CD4-positive, alpha-beta T cell treated with Interleukin-10 for 1 hour (primary cell): ENCODE measurements around the gene CEP350.
A peak's percentile ranks its signal among the peaks of the same experiment; 100 is the strongest.
"Not testable (repeated sequence)": the region's sequence is repeated elsewhere in the genome, so short reads cannot be mapped to it uniquely, and the experiment has no call there.

ENCODE experiments used
- DNase-seq: peaks from one replicate; pipeline ENCODE4 v3.0.0-alpha.2; 2020

The CEP350 gene

DNA sequence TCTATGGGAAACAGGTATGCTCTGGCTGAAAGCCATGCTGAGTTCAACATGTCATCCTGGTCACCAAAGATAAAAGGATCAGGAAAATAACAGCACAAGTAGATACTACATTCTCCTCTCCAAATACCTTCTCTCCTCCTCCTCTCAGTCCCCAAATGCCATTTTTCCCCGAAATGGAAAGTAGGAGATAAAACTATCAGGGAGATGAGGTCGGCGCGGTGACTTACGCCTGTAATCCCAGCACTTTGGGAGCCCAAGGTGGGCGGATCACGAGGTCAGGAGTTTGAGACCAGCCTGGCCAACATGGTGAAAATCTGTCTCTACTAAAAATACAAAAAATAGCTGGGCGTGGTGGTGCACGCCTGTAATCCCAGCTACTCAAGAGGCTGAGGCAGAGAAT lies 179.1 kb downstream of the CEP350 start:
- DNase-seq: not testable (repeated sequence)

DNA sequence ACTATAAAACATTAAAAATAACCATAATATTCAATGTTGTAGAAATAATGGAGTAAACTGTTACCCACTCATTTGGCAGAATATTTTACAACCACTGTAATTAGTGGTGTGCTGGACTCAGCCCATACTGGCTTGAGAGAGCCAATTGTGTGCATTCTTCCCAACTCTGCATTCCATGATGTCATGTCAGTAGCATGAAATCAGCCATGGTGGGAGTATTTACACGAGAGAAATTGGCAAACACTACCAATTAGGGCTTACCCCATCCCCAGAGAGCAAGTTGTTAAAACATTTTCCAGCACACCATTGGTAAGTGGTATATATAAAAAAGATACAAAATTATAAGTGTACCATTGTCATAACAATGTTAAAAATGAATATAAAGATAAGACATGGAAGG lies 180.9 kb downstream of the CEP350 start:
- DNase-seq: no peak

DNA sequence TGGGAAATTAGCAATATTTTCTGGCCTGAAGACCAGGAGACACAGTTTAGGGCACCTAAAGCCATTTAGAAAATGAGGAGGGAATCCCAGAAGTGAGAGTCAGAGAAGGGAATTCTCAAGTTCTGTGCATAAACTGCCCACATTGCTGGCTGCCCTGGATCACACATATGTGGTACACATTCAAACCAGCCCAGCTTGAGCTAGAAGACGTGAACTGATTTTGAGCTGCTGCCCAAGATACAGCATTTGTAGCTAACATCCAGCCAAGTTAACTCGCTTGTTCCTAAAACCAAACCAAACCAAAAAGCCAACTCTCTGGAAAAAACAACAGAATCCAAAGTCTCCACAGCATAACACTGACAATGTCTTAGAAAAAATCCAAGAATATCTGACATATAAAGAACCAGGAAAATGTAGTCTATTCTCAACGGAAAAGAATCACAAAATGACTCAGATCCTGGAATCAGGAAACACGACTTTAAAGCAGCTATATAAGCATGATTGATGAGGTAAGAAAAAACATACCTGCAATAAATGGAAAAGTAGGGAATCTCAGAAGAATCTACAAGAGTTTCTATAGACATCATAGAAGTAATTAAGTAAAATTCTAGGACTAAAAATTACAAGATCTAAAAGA lies 181.8 kb downstream of the CEP350 start:
- DNase-seq: no peak

DNA sequence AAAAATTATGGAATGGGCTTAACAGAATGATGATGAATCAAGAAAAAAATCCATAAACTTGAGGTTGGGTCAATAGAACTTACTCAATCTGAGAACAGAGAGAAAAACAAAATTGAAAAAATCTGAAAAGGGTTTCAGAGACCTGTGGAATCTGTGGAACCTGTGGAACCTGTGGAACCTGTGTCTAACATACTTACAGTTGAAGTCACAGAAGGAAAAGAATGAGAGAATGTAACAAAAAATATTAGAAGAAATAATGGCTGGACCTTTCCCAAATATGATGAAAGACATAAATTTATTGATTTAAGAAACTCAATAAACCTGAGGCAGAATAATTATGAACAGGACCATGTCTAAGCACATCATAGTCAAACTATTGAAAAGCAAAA lies 182.4 kb downstream of the CEP350 start:
- no peak for DNase-seq

DNA sequence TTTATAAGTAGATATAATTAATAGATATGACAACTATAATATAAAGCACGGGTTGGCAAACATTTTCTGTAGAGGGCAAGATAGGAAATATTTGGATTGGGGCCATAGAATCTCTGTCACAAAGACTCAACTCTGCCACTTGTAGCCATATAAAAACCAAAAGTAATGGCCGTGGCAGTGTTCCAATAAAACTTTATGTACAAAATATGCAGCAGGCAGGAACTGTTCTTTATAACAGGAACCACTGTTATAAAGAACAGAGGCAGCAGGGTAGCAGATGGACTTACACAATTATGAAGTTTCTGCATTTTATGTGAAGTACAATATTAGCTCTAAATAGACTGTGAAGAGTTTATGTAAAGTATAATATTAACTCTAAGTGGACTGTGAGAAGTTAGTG lies 183.2 kb downstream of the CEP350 start:
- no peak for DNase-seq

DNA sequence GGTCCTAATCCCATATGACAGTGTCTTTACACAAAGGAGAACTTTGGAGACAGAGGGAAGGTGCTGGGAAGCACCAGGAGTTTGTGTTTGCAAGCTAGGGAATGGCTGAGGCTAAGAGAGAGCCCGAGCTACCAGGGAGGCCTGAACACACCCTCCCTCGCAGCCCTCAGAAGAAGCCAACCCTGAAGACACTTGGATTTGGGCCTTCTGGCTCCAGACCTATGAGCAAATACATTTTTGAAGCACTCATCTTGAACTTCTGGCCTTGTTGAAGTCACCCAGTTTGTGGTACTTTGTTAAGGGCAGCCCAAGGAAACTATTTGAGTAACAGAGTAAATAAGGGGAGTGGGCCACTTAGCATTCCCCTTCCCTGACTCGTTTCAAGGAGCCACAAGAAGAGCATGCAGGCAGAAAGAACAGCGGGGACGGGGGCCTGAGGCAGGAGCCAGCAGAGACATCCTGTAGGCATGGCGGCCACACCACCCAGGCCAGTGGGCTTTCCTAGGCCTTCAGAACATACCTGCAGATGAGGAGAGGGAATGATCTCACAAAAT lies 186.8 kb downstream of the CEP350 start:
- no peak for DNase-seq

DNA sequence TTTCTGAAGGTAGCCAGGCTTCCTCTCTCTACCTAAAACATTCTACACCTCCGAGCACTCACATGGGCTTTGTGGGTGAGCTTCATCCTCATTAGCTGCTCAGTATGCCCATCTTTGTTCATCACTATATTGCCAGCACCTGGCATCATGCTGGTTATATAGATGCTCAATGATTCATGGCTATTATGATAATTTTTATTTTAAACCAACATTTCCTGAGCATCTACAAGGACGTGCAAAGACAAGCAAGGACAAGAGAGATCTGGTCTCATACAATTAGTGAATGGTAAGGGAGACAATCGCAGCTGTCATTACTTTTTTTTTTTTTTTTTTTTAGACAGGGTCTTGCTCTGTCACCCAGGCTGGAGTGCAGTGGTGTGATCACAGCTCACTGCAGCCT lies 188.7 kb downstream of the CEP350 start:
- no peak for DNase-seq

DNA sequence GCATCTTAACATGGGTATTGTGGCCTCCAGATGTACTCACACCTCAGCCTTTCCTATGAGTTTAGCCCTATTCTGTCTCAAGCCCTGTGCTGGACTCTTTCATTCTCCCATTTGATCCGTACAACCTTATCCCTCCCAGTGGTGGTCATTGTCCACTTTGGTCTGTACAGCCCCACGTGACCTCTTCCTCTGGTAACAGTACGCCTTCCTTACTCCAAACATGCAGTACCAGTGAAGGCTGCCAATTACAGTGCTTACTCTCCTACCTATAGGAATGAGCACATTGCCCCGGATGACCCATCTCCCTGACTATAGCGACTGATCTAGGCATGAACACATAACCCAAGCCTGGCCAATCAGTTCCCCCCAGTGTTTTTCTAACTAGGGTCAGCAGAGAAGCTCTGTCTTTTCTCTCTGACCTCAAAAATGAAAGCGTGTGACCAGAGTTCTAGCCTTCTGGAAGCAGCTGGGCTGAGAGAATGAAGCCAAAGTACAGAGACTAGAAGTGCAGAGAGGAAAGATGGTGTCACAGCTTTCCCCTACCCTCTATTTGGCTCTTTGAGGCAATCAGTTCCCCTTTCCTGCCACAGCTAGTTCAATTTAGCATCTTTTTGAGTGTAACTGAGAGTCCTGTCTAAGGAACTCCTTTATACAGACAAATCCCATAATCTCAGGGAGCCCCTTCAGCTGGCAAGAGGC lies 190.2 kb downstream of the CEP350 start:
- no peak for DNase-seq

DNA sequence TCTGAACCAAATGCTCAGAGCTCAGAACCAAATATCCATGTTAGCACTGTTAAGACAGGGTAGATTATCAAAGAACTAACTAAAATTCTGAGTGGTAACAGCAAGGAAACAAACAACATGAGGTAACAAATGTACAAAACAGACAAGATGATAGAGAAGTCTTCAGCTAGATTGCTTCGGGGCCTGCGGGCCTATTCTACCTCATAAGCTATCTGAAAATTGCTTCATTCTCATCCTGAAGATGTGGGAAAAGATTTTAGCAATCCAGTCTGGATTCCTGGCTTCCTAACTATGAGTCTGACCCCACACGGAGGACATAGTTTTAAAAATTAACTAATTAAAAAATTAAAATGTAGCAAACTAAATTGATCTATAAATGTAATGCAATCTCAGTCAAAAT lies 190.8 kb downstream of the CEP350 start:
- DNase-seq: no peak

DNA sequence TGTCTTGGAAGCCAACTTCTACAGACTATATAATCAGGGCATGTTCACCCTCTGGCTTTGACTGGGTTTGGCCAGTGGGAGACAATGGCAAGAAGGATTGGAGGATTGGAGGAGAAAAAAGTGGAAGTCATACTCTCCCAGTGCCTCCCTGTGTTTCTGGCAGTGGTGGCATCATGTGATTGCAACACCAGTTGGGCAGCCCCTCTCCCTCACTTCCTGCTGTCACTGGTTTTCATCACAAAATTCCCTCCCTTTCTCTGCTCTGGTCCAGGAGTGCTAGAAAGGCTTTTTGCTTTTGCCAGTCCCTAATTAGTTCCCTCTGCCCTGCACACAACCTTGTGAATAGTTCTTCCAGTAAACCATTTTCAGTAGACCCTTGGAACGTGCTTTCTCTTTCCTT lies 196.4 kb downstream of the CEP350 start:
- no peak for DNase-seq

DNA sequence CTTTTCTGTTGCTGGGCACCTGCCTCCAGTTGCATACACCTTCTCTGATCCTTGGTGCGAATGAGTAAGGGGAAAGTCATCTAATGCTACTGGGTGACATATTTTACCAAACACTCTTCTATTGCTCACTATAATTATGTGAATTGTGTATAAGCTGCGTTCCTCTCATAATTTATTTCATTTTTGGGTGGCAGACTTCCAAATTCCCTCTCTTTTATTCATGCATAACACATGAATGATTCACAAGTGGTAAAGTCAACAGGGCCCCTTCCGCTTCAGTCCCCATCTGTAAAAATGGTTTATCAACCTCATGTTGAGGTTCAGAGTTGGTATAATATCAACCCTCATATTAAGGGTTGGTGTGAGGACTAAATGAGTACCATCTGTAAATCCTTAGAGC lies 196.9 kb downstream of the CEP350 start:
- no peak for DNase-seq

DNA sequence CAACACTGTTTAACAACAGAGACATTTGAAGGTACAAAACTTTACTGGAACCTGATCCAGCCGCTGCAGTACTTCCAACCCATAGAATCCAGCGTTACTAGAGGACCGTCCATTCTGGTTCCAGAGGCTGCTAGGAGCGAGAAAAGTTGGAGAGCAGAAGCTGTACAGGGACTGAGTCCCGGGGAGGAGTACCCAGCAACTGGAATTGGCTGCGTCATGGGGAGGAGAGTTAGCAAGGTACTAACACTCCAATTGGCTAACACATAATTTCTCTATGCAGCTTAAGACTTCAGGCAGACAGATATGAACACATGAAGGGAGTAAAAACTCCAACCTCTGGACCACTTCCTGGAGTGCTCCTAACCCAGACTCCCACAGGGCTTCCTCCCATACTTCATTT lies 198.0 kb downstream of the CEP350 start:
- no peak for DNase-seq

DNA sequence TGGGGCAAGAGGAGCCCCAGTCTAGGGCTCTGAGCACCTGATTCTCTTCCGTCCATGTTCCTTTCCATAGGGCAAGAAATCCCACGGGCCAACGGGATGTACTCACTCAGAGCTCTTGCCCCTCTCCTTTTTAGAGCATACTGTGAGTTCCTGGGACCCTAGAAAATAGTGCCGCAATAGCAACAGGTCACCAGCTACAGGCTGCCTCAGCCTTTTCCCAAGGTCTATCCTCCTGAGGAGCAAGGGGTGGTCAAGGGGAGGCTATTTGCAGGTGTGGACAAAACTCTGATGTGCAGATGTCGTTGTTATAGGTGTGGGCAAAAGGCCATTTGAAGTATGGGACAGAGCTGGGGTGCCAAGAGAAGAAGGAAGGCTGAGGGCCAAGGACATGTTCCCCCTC lies 198.4 kb downstream of the CEP350 start:
- DNase-seq: no peak

DNA sequence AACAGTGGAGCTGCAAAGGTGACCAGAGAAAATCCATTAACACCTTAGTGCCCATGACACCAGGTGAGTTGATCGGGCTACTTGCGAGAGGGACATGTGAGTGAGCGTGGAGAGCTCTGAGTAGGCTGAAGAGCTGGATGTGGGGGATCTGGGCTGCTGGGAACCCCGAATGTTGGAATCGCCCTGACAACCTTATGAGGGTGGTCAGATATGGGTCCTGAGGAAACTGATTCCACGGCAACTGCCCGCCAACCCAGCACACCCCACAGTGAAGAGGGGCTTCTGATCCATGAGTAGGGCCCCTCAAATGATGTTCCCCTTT lies 199.4 kb downstream of the CEP350 start:
- DNase-seq: no peak

DNA sequence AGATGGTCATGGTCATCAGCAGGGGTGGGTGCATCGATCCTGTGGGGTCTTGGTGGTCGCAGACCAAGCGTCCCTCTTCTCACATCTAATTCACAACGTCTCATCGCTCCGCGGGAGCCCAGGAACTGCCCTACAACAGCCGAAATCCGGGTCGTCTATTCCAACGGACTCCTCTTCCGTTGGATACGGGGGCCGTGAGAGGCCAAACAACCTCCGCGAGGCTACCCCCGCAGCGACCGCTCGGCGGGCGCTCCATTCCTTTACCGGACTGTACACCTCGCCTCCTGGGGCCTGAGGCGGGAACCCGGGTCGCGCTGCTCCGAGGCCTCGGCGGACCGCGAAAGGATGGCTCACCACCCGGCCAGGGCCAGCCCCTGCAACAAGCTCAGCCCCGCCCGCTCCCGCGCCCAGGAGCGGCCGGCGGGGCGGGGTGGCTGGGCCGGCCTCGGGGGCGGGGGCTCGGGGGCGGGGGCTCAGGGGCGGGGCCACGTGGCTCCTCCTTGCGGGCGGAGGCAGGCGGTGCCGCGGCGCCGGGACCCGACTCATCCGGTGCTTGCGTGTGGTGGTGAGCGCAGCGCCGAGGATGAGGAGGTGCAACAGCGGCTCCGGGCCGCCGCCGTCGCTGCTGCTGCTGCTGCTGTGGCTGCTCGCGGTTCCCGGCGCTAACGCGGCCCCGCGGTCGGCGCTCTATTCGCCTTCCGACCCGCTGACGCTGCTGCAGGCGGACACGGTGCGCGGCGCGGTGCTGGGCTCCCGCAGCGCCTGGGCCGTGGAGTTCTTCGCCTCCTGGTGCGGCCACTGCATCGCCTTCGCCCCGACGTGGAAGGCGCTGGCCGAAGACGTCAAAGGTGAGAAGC lies 199.9 kb downstream of the CEP350 start, which contains the start of gene QSOX1:
TSS of gene QSOX1 (plus strand) at position 545 of the 857 bp plus-strand sequence. CDS start at position 584, 39 bp downstream.
- peak; percentile 92 for DNase-seq

DNA sequence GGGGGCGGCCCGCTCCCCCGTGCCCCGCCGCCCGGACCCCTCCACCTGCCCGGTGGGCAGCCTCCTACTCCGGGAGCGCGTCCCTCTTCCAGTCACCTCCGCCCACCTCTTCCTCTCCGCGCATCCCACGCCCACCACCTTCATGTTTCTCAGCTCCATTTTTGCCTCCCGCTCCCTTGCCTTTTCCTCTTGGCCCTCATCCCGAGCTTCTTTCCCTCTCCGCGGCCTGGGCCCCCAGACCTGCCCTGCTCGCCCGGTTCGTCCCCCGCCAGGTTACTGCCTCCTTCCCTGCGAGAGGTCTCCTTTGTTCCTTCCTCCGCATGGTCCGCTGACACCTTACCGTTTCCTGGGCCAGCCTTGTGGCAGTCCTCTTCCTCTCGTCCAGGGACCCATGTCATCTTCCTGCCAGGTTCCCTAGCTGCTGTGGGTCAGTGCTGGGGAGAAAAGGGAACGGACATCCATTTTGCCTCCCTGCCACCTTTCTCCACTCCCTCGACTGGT lies 200.6 kb downstream of the CEP350 start:
- DNase-seq: peak; percentile 12

DNA sequence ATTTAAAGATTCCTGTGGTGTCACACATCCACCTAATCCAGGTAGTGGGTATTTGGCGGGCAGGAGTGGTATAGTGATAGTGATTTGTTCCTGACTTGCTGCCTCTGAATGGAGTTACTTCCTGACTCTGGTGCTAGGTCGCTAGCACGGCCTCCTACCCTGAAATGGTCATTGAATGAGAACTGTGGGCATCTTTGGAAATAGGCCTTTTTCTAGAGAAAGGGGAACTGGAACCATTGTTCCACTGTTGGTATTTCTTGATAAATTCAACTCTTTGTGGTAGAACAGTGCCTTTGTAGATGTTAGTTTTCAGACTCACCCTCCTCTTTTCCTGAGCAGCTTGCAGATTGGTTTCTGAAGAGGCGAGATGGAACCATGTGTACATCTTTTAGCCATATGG lies 201.6 kb downstream of the CEP350 start:
- peak; percentile 12 for DNase-seq

DNA sequence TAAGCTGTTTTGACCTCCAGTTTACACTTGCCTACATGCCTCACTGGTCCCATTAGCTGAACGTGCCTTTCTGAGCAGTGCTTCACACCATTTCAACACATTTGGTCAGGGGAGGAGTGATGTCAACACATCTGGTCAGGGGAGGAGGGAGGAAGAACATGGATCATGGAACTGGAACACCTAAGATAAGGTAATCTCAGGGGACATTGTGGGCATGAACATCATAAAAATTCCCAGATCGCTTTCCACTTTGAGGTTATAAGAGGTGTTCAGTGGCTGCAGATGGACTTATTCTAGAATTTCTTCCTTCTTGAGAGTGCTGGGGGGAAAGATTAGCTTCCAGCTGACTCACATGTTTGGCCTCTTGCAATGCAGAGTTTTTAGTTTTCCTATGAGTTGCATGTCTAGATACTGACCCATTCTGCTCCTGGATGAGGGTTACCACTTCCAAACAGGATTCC lies 202.1 kb downstream of the CEP350 start:
- DNase-seq: no peak

DNA sequence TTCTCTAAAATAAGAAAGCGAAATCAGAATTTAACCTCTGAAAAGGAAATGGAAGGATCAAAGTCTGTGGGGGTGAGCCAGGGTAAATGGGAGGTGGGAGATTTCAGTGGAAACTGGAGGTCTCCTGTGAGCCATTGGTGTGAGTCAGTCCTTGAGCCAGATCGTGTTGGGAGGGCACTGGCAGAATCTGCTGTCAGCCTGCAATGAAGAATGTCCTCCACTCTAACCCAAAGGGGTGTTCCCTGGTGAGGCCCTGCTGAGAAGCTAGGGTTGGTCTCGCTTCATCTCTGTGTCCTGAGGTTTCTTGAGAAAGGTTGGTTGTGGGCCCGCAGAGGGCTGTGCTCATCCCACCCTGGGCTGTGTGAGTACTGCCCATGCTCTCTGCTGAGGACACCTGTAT lies 202.5 kb downstream of the CEP350 start:
- DNase-seq: no peak

DNA sequence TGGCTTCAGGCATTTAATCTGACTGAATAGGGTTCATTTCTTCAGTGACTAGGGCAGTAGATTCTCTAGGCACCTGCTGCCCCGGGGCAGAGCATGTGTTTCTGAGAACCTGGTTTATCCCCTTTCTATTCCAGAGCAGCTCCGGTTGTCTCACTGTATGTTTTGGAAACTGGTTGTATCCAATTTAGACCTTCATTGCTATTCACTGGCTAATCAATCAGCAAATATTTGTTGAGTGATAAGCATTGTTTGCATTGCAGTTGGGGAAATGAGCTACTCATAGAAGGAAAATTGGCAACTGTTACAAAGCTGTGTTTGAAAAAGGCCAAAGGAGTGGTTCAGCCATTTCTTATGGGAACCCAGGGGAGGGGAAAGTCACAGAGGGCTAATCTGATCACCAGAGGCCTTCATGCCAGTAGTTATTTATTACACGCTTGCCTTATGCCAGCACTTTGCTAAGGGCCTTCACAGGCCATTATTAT lies 203.0 kb downstream of the CEP350 start:
- no peak for DNase-seq

DNA sequence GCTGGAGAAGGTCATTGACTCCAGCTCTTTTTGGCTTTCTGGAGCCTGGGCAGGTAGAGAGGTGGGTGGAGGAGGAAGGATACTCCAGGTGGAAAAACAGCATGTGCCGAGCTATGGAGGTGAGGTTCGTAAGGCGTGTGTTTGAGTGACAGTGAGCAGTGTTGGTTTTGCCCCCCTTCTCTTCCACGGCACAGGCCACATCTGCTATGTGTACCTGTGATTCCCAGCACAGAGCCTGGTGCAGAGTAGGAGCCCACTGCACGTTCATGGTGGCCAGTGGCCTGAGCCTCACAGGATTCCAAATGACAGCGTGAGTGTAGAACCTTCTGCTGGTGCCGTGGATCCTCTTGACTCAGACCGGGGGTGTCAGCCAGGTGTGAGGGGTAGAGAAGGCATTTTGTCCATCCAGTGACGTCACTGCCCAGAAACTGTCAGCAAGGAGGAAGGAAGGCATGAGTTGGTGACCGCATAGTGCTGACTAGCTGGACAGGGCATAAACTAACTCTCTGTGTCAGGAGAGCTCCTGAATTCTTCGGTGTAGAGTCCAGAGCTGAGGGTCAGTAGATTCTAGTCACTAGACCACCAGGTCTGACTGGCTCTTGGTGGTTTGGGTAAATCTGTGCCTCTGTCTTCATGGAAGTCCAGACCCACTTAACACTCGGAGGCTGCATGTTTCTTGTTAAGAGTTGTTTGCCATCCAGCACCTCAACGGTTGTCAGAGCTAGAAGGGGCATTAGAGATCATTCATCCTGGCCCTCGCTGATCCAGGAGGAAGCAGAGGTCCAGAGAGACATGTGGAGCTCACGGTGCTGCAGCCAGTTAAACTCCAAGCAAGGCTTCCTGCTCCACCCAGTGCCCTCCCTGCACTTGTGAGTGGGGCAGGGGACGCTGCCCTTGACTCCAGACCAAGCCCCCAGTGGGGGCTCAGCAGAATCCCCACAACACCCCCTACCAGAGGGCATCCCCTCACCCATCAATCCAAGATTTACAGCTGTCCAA lies 203.8 kb downstream of the CEP350 start:
- DNase-seq: no peak

DNA sequence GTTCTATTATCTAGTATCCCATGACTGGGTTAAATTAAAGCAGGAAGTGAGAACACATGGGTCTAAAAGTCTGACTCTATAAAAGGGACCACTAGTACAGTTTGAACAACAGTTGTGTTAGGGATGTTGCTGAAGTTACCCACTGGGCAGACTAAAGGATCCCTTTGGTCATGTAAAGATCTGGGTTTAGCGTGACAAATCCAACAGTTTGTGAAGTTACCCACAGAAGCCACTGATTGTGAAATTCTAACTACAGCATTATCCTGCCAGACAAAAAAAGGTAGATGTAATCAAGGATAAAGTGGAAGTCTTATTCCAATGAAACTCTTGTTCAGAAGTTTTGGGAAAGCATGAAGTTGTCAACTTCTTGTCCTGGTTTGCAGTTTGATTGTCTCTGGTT lies 205.7 kb downstream of the CEP350 start:
- DNase-seq: no peak
